WI38 (cell line): ENCODE measurements around the gene SNUPN.

Experiments
- H3K4me3 ChIP-seq: 2 replicates; pipeline ENCODE4 v1.5.1; 2011; ENCODE audit warnings: low read depth, mild to moderate bottlenecking, control low read depth, low read length
- CTCF ChIP-seq: IDR thresholded peaks from 2 replicates; pipeline ENCODE4 v1.5.1; 2012; ENCODE audit warnings: low read depth, mild to moderate bottlenecking, control low read depth, low read length

Gene SNUPN

GRCh38 chr15:75551091-75551490 is 74.4 kb downstream of the SNUPN start:
- TF ChIP-seq CTCF, result no peak
- no peak overlapping the region for H3K4me3 ChIP-seq
